H9 (cell line): Measurements from ENCODE around the gene GTF2F2. TPM values are rescaled to one million over a fixed set of nuclear protein-coding genes. Genes with fewer than 3 reads are reported as not detected.

ENCODE experiments used
- DNase-seq: peaks from one replicate; pipeline ENCODE4 v3.0.0-alpha.2; 2017
- H2AFZ ChIP-seq: one replicate; pipeline ENCODE4 v1.6.1; 2013; ENCODE audit warnings: mild to moderate bottlenecking, low read length, control low read depth, moderate library complexity
- H2AK5ac ChIP-seq: 2 replicates; pipeline ENCODE4 v1.6.1; 2013; ENCODE audit warnings: low read length, control low read depth, mixed read lengths; ENCODE audit not compliant: insufficient read length
- H2BK120ac ChIP-seq: one replicate; pipeline ENCODE4 v1.6.1; 2013; ENCODE audit warnings: low read depth, mild to moderate bottlenecking, low read length, control low read depth, inconsistent platforms; ENCODE audit not compliant: poor library complexity, severe bottlenecking
- H2BK12ac ChIP-seq: 2 replicates; pipeline ENCODE4 v1.6.1; 2013; ENCODE audit warnings: low read length, control low read depth, mixed read lengths, low read depth; ENCODE audit not compliant: insufficient read length
- H2BK15ac ChIP-seq: 2 replicates; pipeline ENCODE4 v1.6.1; 2013; ENCODE audit warnings: low read depth, low read length, control low read depth
- H2BK20ac ChIP-seq: one replicate; pipeline ENCODE4 v1.6.1; 2013; ENCODE audit warnings: low read depth, mild to moderate bottlenecking, low read length, control low read depth, inconsistent platforms; ENCODE audit not compliant: poor library complexity, severe bottlenecking
- H2BK5ac ChIP-seq: 2 replicates; pipeline ENCODE4 v1.6.1; 2013; ENCODE audit warnings: low read length, control low read depth, mixed read lengths; ENCODE audit not compliant: insufficient read length
- H3K14ac ChIP-seq: 2 replicates; pipeline ENCODE4 v1.6.1; 2013; ENCODE audit warnings: low read length, control low read depth; ENCODE audit not compliant: insufficient read depth
- H3K18ac ChIP-seq: 2 replicates; pipeline ENCODE4 v1.6.1; 2013; ENCODE audit warnings: low read depth, mild to moderate bottlenecking, mixed read lengths, low read length, control low read depth; ENCODE audit not compliant: insufficient read length
- H3K23ac ChIP-seq: 2 replicates; pipeline ENCODE4 v1.6.1; 2013; ENCODE audit warnings: low read length, control low read depth, mixed read lengths, low read depth; ENCODE audit not compliant: insufficient read length
- H3K23me2 ChIP-seq: 2 replicates; pipeline ENCODE4 v1.6.1; 2013; ENCODE audit warnings: low read depth, mild to moderate bottlenecking, mixed read lengths, low read length, control low read depth; ENCODE audit not compliant: insufficient read length, poor library complexity, severe bottlenecking
- H3K27ac ChIP-seq: 2 replicates; pipeline ENCODE4 v1.5.1; 2013; ENCODE audit warnings: low read length, control low read depth, mixed read lengths, low read depth; ENCODE audit not compliant: insufficient read length
- H3K27me3 ChIP-seq: 2 replicates; pipeline ENCODE4 v1.6.1; 2013; ENCODE audit warnings: low read length, control low read depth, inconsistent platforms; ENCODE audit not compliant: insufficient read depth
- H3K4ac ChIP-seq: 2 replicates; pipeline ENCODE4 v1.6.1; 2013; ENCODE audit warnings: low read depth, mild to moderate bottlenecking, control low read depth, inconsistent platforms, low read length, moderate library complexity
- H3K4me1 ChIP-seq: 2 replicates; pipeline ENCODE4 v1.6.1; 2013; ENCODE audit warnings: low read length, control low read depth, inconsistent platforms; ENCODE audit not compliant: insufficient read depth
- H3K4me2 ChIP-seq: 2 replicates; pipeline ENCODE4 v1.6.1; 2013; ENCODE audit warnings: low read length, control low read depth, mixed read lengths; ENCODE audit not compliant: insufficient read length, insufficient read depth
- H3K56ac ChIP-seq: 2 replicates; pipeline ENCODE4 v1.6.1; 2013; ENCODE audit warnings: low read depth, mild to moderate bottlenecking, mixed read lengths, low read length, control low read depth; ENCODE audit not compliant: insufficient read length
- H3K79me1 ChIP-seq: 2 replicates; pipeline ENCODE4 v1.6.1; 2013; ENCODE audit warnings: low read depth, mild to moderate bottlenecking, moderate library complexity, low read length, control low read depth, inconsistent platforms; ENCODE audit not compliant: insufficient read depth, poor library complexity, severe bottlenecking
- H3K79me2 ChIP-seq: 2 replicates; pipeline ENCODE4 v1.6.1; 2013; ENCODE audit warnings: low read length, control low read depth, inconsistent platforms; ENCODE audit not compliant: insufficient read depth
- H3K9ac ChIP-seq: 2 replicates; pipeline ENCODE4 v1.6.1; 2013; ENCODE audit warnings: low read length, control low read depth, mixed read lengths; ENCODE audit not compliant: insufficient read length; ENCODE audit errors: extremely low read depth
- H3K9me3 ChIP-seq: one replicate; pipeline ENCODE4 v1.6.1; 2013; ENCODE audit warnings: low read depth, low read length, inconsistent platforms; ENCODE audit not compliant: control insufficient read depth
- H3T11ph ChIP-seq: one replicate; pipeline ENCODE4 v1.6.1; 2013; ENCODE audit warnings: mild to moderate bottlenecking, low read length, control low read depth, inconsistent platforms
- H4K20me1 ChIP-seq: one replicate; pipeline ENCODE4 v1.6.1; 2013; ENCODE audit not compliant: control insufficient read depth, insufficient read length, insufficient read depth
- H4K5ac ChIP-seq: 2 replicates; pipeline ENCODE4 v1.6.1; 2013; ENCODE audit warnings: low read depth, mild to moderate bottlenecking, mixed read lengths, low read length, control low read depth; ENCODE audit not compliant: insufficient read length
- H4K8ac ChIP-seq: replicated peaks from 2 replicates; pipeline ENCODE4 v1.6.1; 2013; ENCODE audit warnings: low read length, control low read depth, mixed read lengths, low read depth; ENCODE audit not compliant: insufficient read length
- H4K91ac ChIP-seq: 2 replicates; pipeline ENCODE4 v1.6.1; 2013; ENCODE audit warnings: low read depth, mild to moderate bottlenecking, moderate library complexity, mixed read lengths, low read length, control low read depth; ENCODE audit not compliant: insufficient read length
- H3K27ac Mint-ChIP-seq, 3 experiments: 2 replicates in 2 of 3; 3 replicates in 1 of 3; pipeline ENCODE4 v1.8.0; 2020 to 2021; ENCODE audit warnings: mixed read lengths in 3 of 3, mild to moderate bottlenecking in 1 of 3, moderate library complexity in 1 of 3
- H3K27me3 Mint-ChIP-seq: 2 replicates; pipeline ENCODE4 v1.8.0; 2021; ENCODE audit warnings: low read depth, mild to moderate bottlenecking, moderate library complexity, mixed read lengths
- H3K36me3 Mint-ChIP-seq, 3 experiments: 2 replicates in 2 of 3; 3 replicates in 1 of 3; pipeline ENCODE4 v1.8.0; 2020 to 2021; ENCODE audit warnings: low read depth in 3 of 3, mixed read lengths in 3 of 3; ENCODE audit not compliant: insufficient read depth in 1 of 3
- H3K4me1 Mint-ChIP-seq, 2 experiments: 2 replicates each; pipeline ENCODE4 v1.8.0; 2020; ENCODE audit warnings: mixed read lengths in 2 of 2
- H3K4me3 Mint-ChIP-seq, 2 experiments: 2 replicates in 1 of 2; 3 replicates in 1 of 2; pipeline ENCODE4 v1.8.0; 2020 to 2021; ENCODE audit warnings: mild to moderate bottlenecking in 2 of 2, mixed read lengths in 2 of 2, moderate library complexity in 1 of 2
- H3K9me3 Mint-ChIP-seq, 2 experiments: 2 replicates in 1 of 2; 3 replicates in 1 of 2; pipeline ENCODE4 v1.8.0; 2020; ENCODE audit warnings: mild to moderate bottlenecking in 2 of 2, mixed read lengths in 2 of 2, moderate library complexity in 1 of 2
- WGBS: extraction: QIAGEN DNeasy Blood & Tissue Kit; methylation state at CpG from one replicate; pipeline ENCODE4 v1.1.7; 2013; ENCODE audit warnings: missing lambda C conversion rate, low lambda C conversion rate, mixed read lengths; ENCODE audit not compliant: insufficient read length; ENCODE audit errors: extremely low coverage; 5-methylcytosine and 5-hydroxymethylcytosine counted together
- total RNA-seq: library from RNA; stranded (reverse); gene quantifications from 2 replicates; pipeline ENCODE4 v1.2.1, GENCODE V29; 2021
- TF ChIP-seq, protein P1 (sequence below): fragments of 200-600 bp; sonication (generic); conservative IDR thresholded peaks from 3 replicates; pipeline ENCODE4 v1.8.0; 2021; ENCODE audit warnings: antibody characterized with exemption, mild to moderate bottlenecking

GTF2F2 gene
- total RNA-seq, 1 experiment from 2014 or later: 29.6 TPM

- H3K23me2 ChIP-seq: no peaks in the 10 kb centered on the region
- WGBS: no CpG with 5 or more reads among the region's 7 CpGs
- no peaks in the 10 kb centered on the region for H3K79me2 ChIP-seq
- H3K4me3 Mint-ChIP-seq: no peak overlapping the region
- H2BK20ac ChIP-seq: no peak overlapping the region
- H3T11ph ChIP-seq: no peak overlapping the region
- H3K27me3 Mint-ChIP-seq: no peaks in the 10 kb centered on the region
- H3K79me1 ChIP-seq: no peaks in the 10 kb centered on the region
- H3K4me1 ChIP-seq: no peaks in the 10 kb centered on the region
- no peak overlapping the region for H3K4ac ChIP-seq
- no peak overlapping the region for H2AFZ ChIP-seq
- no peak overlapping the region for H3K56ac ChIP-seq
- H4K5ac ChIP-seq: no peak overlapping the region
- H3K27me3 ChIP-seq: no peaks in the 10 kb centered on the region
- no peak overlapping the region for H3K23ac ChIP-seq
- H4K8ac ChIP-seq: no peak overlapping the region
- H3K27ac Mint-ChIP-seq: peak overlapping the region in 2 of 3 experiments; percentile 13 to 20; a peak in 3 of 7 replicates
- H2BK120ac ChIP-seq: no peak overlapping the region
- H3K27ac ChIP-seq: no peak overlapping the region
- H2AK5ac ChIP-seq: no peak overlapping the region
- no peak overlapping the region for H2BK12ac ChIP-seq
- H4K20me1 ChIP-seq: no peaks in the 10 kb centered on the region
- H3K4me1 Mint-ChIP-seq: no peaks in the 10 kb centered on the region
- no peak overlapping the region for H4K91ac ChIP-seq
- no peak overlapping the region for H3K9ac ChIP-seq
- no peak overlapping the region for H3K4me2 ChIP-seq
- H2BK15ac ChIP-seq: no peak overlapping the region
- H3K36me3 Mint-ChIP-seq: peaks cover 6 to 30% (median 20%) of the 10 kb centered on the region in 3 experiments
- no peak for DNase-seq
- no peaks in the 10 kb centered on the region for H3K9me3 ChIP-seq
- TF ChIP-seq, protein P1, sequence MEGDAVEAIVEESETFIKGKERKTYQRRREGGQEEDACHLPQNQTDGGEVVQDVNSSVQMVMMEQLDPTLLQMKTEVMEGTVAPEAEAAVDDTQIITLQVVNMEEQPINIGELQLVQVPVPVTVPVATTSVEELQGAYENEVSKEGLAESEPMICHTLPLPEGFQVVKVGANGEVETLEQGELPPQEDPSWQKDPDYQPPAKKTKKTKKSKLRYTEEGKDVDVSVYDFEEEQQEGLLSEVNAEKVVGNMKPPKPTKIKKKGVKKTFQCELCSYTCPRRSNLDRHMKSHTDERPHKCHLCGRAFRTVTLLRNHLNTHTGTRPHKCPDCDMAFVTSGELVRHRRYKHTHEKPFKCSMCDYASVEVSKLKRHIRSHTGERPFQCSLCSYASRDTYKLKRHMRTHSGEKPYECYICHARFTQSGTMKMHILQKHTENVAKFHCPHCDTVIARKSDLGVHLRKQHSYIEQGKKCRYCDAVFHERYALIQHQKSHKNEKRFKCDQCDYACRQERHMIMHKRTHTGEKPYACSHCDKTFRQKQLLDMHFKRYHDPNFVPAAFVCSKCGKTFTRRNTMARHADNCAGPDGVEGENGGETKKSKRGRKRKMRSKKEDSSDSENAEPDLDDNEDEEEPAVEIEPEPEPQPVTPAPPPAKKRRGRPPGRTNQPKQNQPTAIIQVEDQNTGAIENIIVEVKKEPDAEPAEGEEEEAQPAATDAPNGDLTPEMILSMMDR: no peak
- no peak overlapping the region for H3K18ac ChIP-seq
- H3K9me3 Mint-ChIP-seq: no peaks in the 10 kb centered on the region
- no peak overlapping the region for H2BK5ac ChIP-seq
- no peak overlapping the region for H3K14ac ChIP-seq
Observed at GRCh38 chr13:45156565-45157361, 36.5 kb downstream of the GTF2F2 start.
